NCI-H1436 treated with DMSO at 0.1 percent for 48 hours (cell line): Measurements from ENCODE around the gene KCNN2.

Experiments
- DNase-seq: peaks from one replicate; lab custom pipeline; 2025; lab: John Stamatoyannopoulos, UW

KCNN2 gene

GRCh38 chr5:114361724-114362196 is at the start of gene KCNN2:
TSS of gene KCNN2 (plus strand) at chr5:114362070. CDS start at chr5:114362140, 70 bp downstream.
- peak; percentile 2 for DNase-seq

- DNase-seq: no peak
These were observed 49.2 kb upstream of the KCNN2 start for GRCh38 chr5:114312658-114313057.

GRCh38 chr5:114314061-114314460 is 47.8 kb upstream of the KCNN2 start:
- DNase-seq: no peak

DNA sequence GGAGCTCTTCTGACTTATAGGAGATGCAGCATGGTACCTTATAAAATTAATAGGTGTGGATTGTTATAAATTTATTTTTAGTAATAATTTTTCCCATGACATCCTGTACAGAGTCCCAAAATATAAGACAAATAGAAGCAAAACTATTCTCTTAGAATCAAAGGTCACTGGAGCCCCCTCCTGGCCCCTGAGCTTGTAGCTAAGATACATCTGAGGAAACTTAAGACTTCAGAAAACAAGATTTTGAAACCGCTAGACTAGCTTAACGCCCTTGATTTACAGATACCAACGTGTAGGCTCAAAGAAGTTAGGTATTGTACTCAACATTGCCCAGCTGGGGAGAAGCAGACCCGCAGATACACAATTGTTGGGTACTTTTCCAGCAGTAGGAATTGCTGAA is 45.7 kb upstream of the KCNN2 start:
- no peak for DNase-seq

DNA sequence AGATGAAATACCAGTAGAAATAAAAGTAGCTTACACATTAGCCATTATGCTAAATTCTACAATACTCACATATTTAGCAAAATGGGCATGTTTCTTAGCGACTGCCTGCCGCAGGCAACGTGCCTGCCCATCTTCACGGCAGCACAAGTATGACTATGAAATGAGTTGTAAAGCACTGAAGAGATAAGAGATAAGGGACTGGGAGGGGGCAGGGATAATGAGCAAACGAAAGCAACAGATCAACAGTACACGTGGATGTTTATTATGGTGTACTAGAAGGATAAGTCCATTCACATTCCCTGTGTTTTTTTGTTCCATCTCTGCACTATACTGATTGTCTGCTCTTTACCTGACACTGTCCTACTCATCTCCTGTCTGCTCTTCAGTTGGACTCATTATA is 44.1 kb upstream of the KCNN2 start:
- no peak for DNase-seq

DNA sequence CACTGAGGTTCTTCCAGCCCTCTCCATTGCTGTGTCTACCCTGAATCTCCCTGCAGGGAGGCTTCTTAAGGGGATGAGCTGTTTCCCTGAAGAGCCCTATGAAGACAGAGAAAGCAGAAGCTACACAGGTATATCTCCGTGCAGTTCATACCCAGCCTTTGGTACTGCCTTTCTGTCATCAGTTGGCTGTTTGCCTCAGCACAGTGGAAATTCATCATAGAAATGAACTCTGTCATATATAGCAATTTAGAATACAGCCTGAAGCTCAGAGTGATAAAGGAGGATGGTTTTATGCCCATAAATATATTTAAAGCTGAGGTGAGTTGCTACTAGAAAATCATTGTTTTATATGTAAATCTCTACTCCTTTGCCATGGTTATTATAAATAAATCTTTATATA is 42.6 kb upstream of the KCNN2 start:
- DNase-seq: no peak

- no peak for DNase-seq
These were observed 42.0 kb upstream of the KCNN2 start for GRCh38 chr5:114319821-114320220.

DNA sequence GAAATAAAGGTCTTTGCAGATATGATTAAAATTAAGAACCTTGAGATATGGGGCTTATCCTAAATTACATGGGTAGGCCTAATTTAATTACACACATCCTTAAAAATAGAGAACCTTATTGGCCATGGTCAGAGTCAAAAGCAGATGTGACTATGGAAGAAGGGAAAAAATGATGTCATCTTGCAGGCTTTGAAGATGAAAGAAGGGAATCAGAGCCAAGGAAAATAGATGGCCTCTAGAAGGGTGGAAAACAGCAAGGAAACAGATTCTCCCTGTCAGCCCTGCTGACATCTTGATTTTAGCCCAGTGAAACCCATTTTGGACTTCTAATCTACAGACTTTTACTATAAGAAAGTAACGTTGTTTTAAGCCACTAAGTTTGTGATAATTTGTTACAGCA is 37.6 kb upstream of the KCNN2 start:
- DNase-seq: no peak

- no peak for DNase-seq
These were observed 36.3 kb upstream of the KCNN2 start for GRCh38 chr5:114325541-114325940.

DNA sequence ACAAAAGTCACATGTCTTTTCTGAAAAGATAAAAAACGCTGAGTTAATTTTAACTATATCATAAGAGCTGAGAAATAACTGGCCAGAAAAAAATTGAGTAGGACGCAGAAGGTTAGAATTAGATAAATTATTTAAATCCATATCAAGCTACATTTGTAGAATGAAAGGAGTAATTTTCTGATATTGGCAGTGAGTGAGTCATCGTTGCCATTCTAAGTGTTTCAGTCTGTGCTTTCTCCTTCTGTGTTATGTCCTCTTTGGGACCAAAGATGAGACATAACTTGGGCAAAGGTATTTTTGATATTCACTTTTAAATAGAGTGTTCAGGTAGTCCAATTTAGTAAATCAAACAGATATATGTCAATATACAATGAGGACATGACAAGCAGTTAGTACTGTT is 34.4 kb upstream of the KCNN2 start:
- no peak for DNase-seq

- DNase-seq: no peak
These were observed 33.9 kb upstream of the KCNN2 start for GRCh38 chr5:114327987-114328386.

DNA sequence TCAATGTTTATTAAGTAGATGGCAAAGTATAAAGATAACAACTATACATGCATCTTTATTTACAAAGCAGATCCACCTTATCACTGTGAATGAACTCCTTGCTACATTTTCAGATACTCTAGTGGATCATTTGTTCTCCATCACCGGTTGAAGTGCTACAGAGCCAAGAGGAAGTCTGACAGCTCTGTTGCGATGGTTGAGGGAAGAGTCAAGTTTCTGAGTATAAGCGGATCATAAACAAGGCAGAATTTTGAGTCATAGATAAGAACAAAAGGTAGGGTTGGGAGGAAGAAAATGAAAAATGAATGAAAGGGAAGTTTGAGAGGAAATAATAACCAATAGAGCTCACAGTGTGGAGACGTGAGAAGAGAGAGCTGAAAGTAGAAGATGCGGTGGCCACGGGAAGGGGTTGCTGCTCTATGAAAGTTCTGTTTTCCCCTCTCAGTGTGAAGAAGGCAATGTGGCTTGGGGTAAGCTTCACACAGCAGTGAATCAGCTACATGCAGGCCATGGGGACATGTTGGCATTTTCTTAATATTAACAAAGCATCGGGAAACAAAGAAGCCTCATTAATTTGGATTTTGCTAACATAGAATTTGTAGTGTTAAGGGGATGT is 30.8 kb upstream of the KCNN2 start:
- DNase-seq: no peak

DNA sequence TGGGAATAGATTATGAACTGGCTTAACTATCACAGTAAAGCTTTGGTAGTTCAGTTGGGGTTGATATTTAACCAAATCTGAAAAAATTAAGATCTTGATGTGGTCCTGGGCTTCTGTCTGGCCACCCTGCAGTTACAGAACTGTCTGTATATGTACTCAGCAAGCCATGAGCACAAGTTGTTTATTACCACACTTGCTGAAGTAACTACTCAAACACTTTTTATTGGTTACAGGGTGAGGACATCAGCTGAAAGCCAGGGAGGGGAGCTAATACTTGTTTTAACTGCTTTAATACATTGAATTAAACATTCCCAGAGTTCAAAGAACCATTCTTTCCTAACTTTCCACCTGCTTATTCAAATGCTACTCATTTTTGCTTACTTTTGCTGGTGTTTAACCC is 29.4 kb upstream of the KCNN2 start:
- no peak for DNase-seq

GRCh38 chr5:114332925-114333324 is 28.9 kb upstream of the KCNN2 start:
- no peak for DNase-seq

GRCh38 chr5:114335391-114335790 is 26.5 kb upstream of the KCNN2 start:
- no peak for DNase-seq

DNA sequence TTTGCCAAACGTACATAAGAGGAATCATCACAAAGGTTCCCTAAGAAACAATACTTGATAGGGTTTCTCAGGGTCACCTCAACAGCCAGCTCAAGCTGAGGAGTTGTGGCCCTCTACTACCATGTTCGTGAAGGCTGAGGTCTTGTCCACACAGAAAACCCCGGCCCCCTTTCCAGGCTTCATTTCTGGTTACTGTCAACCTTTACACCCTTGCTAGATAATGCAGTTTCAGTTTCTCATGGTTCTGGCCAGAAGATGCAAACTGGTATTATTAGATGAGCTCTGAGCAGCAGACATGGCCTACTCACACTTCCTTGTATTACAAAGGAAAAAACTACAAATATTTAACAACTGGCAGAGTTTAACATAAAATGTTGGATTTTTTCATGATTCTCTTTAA is 22.8 kb upstream of the KCNN2 start:
- no peak for DNase-seq

GRCh38 chr5:114346181-114346580 is 15.7 kb upstream of the KCNN2 start:
- no peak for DNase-seq

DNA sequence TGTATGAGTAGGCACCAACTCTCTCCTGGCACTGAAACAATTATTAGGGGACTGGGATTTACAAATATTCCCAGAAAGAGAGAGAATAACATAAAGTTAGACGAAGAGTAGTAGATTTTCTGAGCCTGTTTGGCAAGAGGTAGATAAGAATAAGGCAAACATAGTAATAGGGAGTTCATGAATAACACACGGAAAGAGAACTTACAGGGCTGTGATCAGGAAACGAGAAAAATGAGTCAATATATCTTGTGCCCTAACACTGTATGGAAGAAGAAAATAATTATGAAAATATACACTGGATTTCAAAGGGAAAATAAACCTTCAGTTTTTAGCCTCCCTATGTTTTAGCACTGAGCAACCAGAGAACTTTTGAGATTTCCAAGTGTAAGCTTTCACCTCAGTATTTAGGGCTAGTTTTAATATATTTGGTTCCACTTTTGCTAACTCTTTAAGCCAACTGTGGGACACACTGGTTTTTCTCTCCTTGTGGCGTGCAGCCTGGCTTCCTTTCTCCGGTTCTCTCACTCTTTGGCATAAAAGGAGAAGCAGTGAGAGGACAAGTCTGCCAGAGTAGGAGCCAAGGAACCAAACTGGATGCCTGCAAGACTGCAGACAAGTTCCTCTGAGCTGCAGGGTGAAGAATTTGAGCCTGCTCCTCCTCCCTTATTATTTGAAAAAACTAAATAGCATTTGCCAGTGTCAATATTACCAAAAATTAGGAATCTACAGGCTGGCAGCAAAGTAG is 6.6 kb upstream of the KCNN2 start:
- DNase-seq: no peak

- no peak for DNase-seq
These were observed 3.5 kb upstream of the KCNN2 start for GRCh38 chr5:114358329-114358728.

GRCh38 chr5:114360357-114360756 is 1.5 kb upstream of the KCNN2 start:
- DNase-seq: no peak

DNA sequence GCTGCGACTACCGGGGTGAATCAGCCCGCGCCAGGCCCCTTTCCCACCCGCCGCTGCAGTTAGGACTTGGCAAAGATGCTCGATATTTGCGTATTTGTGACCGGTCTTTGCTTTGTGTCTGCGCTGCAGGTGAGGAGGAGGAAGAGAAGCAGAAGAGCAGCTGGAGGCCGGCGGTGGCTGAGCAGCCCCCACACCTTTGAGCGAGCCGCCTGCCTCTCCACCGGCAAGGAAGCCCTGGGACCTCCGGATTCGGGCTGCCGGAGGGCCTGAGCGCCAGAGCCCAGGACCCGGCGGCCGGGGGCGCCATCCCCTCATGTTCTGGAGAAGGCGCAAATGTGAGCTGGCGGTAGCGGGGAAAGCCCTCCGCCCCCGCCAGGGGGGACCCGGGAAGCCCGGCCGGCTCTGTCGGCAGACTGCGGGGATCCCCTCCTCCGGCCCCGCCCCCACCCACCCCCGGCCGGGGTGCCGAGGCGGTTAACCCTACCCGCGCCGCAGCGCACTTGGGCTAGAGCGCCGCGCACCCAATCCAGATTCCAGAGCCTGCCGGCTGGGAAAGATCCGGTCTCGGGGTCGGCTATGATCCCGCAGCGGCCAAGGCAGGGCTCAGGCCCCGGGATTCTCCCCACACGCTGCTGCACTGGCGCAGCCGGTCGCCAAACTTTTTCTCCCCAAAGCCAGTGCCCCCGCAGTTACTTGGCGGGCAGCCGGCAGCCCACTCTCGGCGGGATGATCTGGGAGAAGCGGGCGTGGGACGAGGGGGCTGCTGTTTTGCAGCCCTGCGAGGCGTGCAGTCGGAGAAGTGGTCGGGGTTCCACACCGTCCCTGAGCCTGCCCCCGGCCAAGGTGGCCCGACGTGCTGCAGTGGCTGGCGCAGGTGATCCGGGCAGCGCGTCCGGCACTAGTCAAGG is 800 bp upstream of the KCNN2 start:
- DNase-seq: no peak

DNA sequence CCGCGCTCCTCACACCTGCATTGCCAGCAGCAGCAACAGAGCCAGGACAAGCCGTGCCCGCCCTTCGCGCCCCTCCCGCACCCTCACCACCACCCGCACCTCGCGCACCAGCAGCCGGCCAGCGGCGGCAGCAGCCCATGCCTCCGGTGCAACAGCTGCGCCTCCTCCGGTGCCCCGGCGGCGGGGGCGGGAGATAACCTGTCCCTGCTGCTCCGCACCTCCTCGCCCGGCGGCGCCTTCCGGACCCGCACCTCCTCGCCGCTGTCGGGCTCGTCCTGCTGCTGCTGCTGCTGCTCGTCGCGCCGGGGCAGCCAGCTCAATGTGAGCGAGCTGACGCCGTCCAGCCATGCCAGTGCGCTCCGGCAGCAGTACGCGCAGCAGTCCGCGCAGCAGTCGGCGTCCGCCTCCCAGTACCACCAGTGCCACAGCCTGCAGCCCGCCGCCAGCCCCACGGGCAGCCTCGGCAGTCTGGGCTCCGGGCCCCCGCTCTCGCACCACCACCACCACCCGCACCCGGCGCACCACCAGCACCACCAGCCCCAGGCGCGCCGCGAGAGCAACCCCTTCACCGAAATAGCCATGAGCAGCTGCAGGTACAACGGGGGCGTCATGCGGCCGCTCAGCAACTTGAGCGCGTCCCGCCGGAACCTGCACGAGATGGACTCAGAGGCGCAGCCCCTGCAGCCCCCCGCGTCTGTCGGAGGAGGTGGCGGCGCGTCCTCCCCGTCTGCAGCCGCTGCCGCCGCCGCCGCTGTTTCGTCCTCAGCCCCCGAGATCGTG is 517 bp downstream of the KCNN2 start:
- DNase-seq: no peak
